ENCODE measurements around the gene ORC1. TPM values are rescaled to one million over a fixed set of nuclear protein-coding genes. Genes with fewer than 3 reads are reported as not detected.

The ORC1 gene
- total and polyA plus RNA-seq, 2 experiments from 2014 or later, result 15.1 to 55.0 TPM

GRCh38 chr1:52332411-52332810 is 71.8 kb downstream of the ORC1 start:
- H4K20me1 ChIP-seq (replicated peaks; ENCODE audit: insufficient read depth), result no peaks in the 10 kb centered on the region

More at GRCh38 chr1:52332411-52332810, 71.8 kb downstream of the ORC1 start:
- H3K4me3 Mint-ChIP-seq, result no peak overlapping the region
- peaks cover 5% of the 10 kb centered on the region; the same call in 1 of the 3 replicates for H3K36me3 Mint-ChIP-seq (ENCODE audit: low read depth)
- Histone ChIP-seq H3K4me3 (no peak overlapping the region), H3K36me3 (ENCODE audit: insufficient read depth) (0 out of 2 replicates have a peak, but pooled peaks cover 3% of the 10 kb centered on the region), H3K27ac (ENCODE audit: low read depth) (no peak overlapping the region), H3K4me1 (ENCODE audit: insufficient read depth) (no peaks in the 10 kb centered on the region), H2AFZ (no peak overlapping the region), H3F3A (replicated peaks; ENCODE audit: low read depth) (no peaks in the 10 kb centered on the region), H3K79me2 (replicated peaks; ENCODE audit: insufficient read depth) (no peaks in the 10 kb centered on the region), H3K4me2 (no peak overlapping the region), H3K9me2 (ENCODE audit: insufficient read depth) (no peaks in the 10 kb centered on the region), H3K27me3 (ENCODE audit: insufficient read depth) (no peaks in the 10 kb centered on the region)
- no peak overlapping the region for H3K27ac Mint-ChIP-seq
- TF ChIP-seq JUNB (IDR thresholded peaks at IDR 0.05; ENCODE audit: unreplicated experiment) (no peak), NANOG (IDR thresholded peaks at IDR 0.05; ENCODE audit: borderline replicate concordance) (no peak), ZNF331 (CRISPR knock-in tag; IDR thresholded peaks at IDR 0.05; ENCODE audit: low read depth) (no peak), STAT1 (IDR thresholded peaks at IDR 0.05; ENCODE audit: unreplicated experiment) (no peak), EZH2phosphoT487 (IDR thresholded peaks at IDR 0.05; ENCODE audit: unreplicated experiment) (no peak), CTCF (conservative IDR thresholded peaks at IDR 0.05; ENCODE audit: low read depth in 2 of 2) (no peak), CREB1 (CRISPR knock-in tag; IDR thresholded peaks at IDR 0.05; ENCODE audit: low read depth) (no peak), REST (IDR thresholded peaks at IDR 0.05; ENCODE audit: unreplicated experiment) (no peak), POLR2AphosphoS5 (IDR thresholded peaks at IDR 0.05; ENCODE audit: low read depth) (no peak), ZNF114 (CRISPR knock-in tag; IDR thresholded peaks at IDR 0.05) (no peak), EZH2 (IDR thresholded peaks at IDR 0.05; ENCODE audit: low read depth, unreplicated experiment) (no peak)
- TF ChIP-seq, protein P1, sequence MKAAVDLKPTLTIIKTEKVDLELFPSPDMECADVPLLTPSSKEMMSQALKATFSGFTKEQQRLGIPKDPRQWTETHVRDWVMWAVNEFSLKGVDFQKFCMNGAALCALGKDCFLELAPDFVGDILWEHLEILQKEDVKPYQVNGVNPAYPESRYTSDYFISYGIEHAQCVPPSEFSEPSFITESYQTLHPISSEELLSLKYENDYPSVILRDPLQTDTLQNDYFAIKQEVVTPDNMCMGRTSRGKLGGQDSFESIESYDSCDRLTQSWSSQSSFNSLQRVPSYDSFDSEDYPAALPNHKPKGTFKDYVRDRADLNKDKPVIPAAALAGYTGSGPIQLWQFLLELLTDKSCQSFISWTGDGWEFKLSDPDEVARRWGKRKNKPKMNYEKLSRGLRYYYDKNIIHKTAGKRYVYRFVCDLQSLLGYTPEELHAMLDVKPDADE (IDR thresholded peaks at IDR 0.05), result no peak
- TF ChIP-seq, protein P2, sequence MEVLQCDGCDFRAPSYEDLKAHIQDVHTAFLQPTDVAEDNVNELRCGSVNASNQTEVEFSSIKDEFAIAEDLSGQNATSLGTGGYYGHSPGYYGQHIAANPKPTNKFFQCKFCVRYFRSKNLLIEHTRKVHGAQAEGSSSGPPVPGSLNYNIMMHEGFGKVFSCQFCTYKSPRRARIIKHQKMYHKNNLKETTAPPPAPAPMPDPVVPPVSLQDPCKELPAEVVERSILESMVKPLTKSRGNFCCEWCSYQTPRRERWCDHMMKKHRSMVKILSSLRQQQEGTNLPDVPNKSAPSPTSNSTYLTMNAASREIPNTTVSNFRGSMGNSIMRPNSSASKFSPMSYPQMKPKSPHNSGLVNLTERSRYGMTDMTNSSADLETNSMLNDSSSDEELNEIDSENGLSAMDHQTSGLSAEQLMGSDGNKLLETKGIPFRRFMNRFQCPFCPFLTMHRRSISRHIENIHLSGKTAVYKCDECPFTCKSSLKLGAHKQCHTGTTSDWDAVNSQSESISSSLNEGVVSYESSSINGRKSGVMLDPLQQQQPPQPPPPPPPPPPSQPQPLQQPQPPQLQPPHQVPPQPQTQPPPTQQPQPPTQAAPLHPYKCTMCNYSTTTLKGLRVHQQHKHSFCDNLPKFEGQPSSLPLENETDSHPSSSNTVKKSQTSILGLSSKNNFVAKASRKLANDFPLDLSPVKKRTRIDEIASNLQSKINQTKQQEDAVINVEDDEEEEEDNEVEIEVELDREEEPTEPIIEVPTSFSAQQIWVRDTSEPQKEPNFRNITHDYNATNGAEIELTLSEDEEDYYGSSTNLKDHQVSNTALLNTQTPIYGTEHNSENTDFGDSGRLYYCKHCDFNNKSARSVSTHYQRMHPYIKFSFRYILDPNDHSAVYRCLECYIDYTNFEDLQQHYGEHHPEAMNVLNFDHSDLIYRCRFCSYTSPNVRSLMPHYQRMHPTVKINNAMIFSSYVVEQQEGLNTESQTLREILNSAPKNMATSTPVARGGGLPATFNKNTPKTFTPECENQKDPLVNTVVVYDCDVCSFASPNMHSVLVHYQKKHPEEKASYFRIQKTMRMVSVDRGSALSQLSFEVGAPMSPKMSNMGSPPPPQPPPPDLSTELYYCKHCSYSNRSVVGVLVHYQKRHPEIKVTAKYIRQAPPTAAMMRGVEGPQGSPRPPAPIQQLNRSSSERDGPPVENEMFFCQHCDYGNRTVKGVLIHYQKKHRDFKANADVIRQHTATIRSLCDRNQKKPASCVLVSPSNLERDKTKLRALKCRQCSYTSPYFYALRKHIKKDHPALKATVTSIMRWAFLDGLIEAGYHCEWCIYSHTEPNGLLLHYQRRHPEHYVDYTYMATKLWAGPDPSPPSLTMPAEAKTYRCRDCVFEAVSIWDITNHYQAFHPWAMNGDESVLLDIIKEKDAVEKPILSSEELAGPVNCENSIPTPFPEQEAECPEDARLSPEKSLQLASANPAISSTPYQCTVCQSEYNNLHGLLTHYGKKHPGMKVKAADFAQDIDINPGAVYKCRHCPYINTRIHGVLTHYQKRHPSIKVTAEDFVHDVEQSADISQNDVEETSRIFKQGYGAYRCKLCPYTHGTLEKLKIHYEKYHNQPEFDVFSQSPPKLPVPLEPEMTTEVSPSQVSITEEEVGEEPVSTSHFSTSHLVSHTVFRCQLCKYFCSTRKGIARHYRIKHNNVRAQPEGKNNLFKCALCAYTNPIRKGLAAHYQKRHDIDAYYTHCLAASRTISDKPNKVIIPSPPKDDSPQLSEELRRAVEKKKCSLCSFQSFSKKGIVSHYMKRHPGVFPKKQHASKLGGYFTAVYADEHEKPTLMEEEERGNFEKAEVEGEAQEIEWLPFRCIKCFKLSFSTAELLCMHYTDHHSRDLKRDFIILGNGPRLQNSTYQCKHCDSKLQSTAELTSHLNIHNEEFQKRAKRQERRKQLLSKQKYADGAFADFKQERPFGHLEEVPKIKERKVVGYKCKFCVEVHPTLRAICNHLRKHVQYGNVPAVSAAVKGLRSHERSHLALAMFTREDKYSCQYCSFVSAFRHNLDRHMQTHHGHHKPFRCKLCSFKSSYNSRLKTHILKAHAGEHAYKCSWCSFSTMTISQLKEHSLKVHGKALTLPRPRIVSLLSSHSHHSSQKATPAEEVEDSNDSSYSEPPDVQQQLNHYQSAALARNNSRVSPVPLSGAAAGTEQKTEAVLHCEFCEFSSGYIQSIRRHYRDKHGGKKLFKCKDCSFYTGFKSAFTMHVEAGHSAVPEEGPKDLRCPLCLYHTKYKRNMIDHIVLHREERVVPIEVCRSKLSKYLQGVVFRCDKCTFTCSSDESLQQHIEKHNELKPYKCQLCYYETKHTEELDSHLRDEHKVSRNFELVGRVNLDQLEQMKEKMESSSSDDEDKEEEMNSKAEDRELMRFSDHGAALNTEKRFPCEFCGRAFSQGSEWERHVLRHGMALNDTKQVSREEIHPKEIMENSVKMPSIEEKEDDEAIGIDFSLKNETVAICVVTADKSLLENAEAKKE (CRISPR knock-in tag; IDR thresholded peaks at IDR 0.05), result no peak
- H3K4me1 Mint-ChIP-seq, result peaks cover 8% of the 10 kb centered on the region
- no peak for DNase-seq (ENCODE audit: low spot score)
- peaks cover 4% of the 10 kb centered on the region for H3K27me3 Mint-ChIP-seq (ENCODE audit: insufficient read depth, low read depth, poor library complexity)
- ATAC-seq, result no peak
- H3K9me3 Mint-ChIP-seq, result no peaks in the 10 kb centered on the region; the same call in 2 of the 3 replicates

Measured in GM23338 (cell line).